ENCODE data around the gene CELF1. TPM values are rescaled to one million over a fixed set of nuclear protein-coding genes. Genes with fewer than 3 reads are reported as not detected.
A peak's percentile ranks its signal among the peaks of the same experiment; 100 is the strongest.

CELF1 gene
- total RNA-seq, 1 donor from 2014 or later, result 173 TPM

DNA sequence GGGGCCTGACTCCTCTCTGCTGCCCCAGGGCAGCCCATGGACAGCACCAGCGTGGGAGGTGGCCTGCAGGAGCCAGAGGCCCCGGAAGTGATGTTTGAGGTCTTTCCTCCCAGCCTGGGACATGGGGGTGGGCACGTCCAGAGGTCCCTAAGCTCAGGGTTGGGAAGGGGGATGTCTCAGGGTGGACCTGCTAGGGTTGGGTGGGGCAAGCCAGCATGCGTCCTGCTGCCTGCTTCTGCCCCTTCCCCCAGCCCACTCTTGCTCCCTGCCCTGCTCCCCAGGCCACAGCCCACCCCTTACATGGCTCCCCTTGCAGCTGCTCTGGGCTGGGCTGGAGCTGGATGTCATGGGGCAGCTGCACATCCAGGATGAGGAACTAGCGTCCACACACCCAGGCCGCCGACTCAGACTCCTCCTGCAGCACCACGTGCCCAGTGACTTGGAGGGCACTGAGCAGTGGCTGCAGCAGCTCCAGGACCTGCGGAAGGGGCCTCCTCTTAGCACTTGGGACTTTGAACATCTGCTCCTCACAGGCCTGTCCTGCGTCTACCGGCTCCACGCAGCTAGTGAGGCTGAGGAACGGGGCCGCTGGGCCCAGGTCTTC is 34.9 kb upstream of the CELF1 start:
- H3K27ac Mint-ChIP-seq, result no peak overlapping the region
- Histone ChIP-seq H3K9me3 (ENCODE audit: low read depth) (no peaks in the 10 kb centered on the region), H3K9ac (no peak overlapping the region), H3K79me2 (ENCODE audit: low read depth) (no peaks in the 10 kb centered on the region), H3K4me2 (no peak overlapping the region), H3K4me3 (no peak overlapping the region), H3K27me3 (peaks cover 9% of the 10 kb centered on the region), H3K36me3 (no peaks in the 10 kb centered on the region), H3K27ac (no peak overlapping the region), H3K4me1 (no peaks in the 10 kb centered on the region), H3F3A (ENCODE audit: low read depth) (peaks cover 7% of the 10 kb centered on the region), H2AFZ (replicated peaks) (no peak overlapping the region), H4K20me1 (ENCODE audit: low read depth) (no peaks in the 10 kb centered on the region)
- TF ChIP-seq EZH2phosphoT487 (IDR thresholded peaks at IDR 0.05), result no peak
- H3K4me3 Mint-ChIP-seq, result no peak overlapping the region
- DNase-seq (ENCODE audit: low spot score), result no peak
- no peaks in the 10 kb centered on the region for H3K9me3 Mint-ChIP-seq
- peaks cover 27% of the 10 kb centered on the region for H3K4me1 Mint-ChIP-seq
- peaks cover 17% of the 10 kb centered on the region for H3K36me3 Mint-ChIP-seq
- peaks cover 10% of the 10 kb centered on the region for H3K27me3 Mint-ChIP-seq (ENCODE audit: insufficient read depth, low read depth)

DNA sequence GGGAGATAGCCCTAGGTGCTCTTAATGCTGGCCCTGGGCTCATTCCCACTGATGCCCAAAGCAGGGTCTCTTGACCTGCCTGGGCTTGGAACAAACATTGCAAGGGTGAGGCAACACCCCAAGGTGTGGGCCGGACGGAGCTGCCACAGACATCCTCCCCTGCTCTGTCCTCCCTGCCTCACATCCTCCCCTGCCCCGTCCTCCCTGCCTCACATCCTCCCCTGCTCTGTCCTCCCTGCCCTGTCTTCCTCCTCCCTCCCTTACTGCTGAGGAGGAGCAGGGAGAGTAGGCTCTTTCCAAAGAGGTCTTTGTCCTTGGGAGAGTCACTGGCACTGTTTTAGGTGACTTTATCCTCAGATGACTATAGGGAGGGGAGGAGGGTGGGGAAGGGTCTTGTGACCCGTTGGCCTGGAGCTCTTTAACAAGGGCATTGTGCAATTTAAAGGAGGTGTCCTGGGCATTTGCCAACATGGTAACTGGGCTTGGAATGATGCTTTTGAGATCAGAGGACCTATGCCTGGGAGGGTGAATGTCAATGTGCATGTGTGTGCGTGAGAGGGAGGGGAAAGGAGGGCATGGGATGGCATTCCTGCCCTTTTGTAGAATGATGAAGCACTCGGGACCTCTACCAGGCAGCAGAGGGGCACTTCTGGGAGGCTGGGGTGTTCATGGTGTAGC is 34.2 kb upstream of the CELF1 start:
- peaks cover under 1% of the 10 kb centered on the region for H3F3A ChIP-seq (ENCODE audit: low read depth)
- DNase-seq (ENCODE audit: low spot score), result no peak

DNA sequence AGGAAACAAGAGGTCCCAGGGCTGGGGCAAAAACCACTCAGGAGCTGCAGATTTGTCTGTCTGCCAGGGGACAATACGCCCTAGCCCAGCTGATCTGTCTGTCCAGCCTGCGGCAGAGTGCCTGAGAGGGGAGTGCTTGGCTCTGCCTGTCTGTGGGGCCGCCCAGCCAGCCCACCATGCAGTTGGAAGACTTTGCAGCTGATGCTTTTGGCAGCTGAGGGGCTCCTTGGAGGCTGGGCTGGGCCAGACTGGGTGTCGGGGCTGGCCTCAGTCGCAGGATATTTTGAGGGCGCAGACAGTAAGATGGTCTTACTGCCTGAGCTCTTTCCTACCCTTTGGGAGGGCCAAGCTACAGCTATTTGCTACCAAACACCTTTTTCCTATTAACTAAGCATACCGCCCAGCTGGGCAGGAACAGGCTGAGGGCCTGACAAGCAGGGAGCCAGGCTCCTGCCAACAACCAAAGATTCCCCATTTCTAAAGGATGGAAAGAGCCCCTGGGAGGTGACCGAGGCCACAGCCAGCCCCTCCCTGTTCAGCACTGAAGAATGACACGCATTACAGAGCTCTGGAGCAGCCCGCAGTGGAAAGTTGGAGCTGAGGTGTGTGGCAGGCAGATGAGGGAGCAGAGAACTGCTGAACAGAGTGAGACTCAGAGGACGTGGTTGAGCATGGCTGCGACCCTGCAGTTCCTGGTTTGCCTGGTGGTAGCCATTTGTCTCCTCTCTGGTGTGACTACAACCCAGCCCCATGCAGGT is 33.3 kb upstream of the CELF1 start, which contains the start of gene FAM180B:
Gene FAM180B, plus strand, starts transcription at position 581 of the 758 bp plus-strand sequence. Its CDS starts 91 bp downstream, at position 672.
- Histone ChIP-seq H3K4me1 (no peaks in the 10 kb centered on the region), H2AFZ (replicated peaks) (no peak within 1 kb of the TSS), H3F3A (ENCODE audit: low read depth) (no peaks in the 10 kb centered on the region), H3K36me3 (no peaks in the 10 kb centered on the region), H3K27me3 (no peaks in the 10 kb centered on the region), H3K9ac (no peak within 1 kb of the TSS), H3K4me2 (no peak within 1 kb of the TSS), H4K20me1 (ENCODE audit: low read depth) (no peaks in the 10 kb centered on the region), H3K9me3 (ENCODE audit: low read depth) (no peaks in the 10 kb centered on the region), H3K79me2 (ENCODE audit: low read depth) (no peaks in the 10 kb centered on the region), H3K4me3 (no peak within 1 kb of the TSS), H3K27ac (no peak within 1 kb of the TSS)
- Mint-ChIP-seq H3K9me3 (no peaks in the 10 kb centered on the region), H3K4me1 (peaks cover 17% of the 10 kb centered on the region), H3K4me3 (peak within 1 kb of the TSS; percentile 63), H3K27ac (peak within 1 kb of the TSS; percentile 66), H3K36me3 (peaks cover 27% of the 10 kb centered on the region), H3K27me3 (ENCODE audit: insufficient read depth, low read depth) (peaks cover 5% of the 10 kb centered on the region)
- DNase-seq (ENCODE audit: low spot score), result no peak
- TF ChIP-seq EZH2 (IDR thresholded peaks at IDR 0.05) (no peak), EZH2phosphoT487 (IDR thresholded peaks at IDR 0.05) (no peak)
- TF ChIP-seq, protein P1, sequence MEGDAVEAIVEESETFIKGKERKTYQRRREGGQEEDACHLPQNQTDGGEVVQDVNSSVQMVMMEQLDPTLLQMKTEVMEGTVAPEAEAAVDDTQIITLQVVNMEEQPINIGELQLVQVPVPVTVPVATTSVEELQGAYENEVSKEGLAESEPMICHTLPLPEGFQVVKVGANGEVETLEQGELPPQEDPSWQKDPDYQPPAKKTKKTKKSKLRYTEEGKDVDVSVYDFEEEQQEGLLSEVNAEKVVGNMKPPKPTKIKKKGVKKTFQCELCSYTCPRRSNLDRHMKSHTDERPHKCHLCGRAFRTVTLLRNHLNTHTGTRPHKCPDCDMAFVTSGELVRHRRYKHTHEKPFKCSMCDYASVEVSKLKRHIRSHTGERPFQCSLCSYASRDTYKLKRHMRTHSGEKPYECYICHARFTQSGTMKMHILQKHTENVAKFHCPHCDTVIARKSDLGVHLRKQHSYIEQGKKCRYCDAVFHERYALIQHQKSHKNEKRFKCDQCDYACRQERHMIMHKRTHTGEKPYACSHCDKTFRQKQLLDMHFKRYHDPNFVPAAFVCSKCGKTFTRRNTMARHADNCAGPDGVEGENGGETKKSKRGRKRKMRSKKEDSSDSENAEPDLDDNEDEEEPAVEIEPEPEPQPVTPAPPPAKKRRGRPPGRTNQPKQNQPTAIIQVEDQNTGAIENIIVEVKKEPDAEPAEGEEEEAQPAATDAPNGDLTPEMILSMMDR (IDR thresholded peaks at IDR 0.05), result no peak

More for the DNA sequence above, 34.2 kb upstream of the CELF1 start:
- Histone ChIP-seq H3K4me3 (no peak overlapping the region), H3K4me1 (no peaks in the 10 kb centered on the region), H3K27ac (no peak overlapping the region), H2AFZ (replicated peaks) (no peak overlapping the region), H3K36me3 (no peaks in the 10 kb centered on the region), H4K20me1 (ENCODE audit: low read depth) (no peaks in the 10 kb centered on the region), H3K27me3 (peaks cover 2% of the 10 kb centered on the region), H3K9ac (no peak overlapping the region), H3K9me3 (ENCODE audit: low read depth) (no peaks in the 10 kb centered on the region), H3K79me2 (ENCODE audit: low read depth) (no peaks in the 10 kb centered on the region), H3K4me2 (no peak overlapping the region)
- H3K4me1 Mint-ChIP-seq, result peaks cover 22% of the 10 kb centered on the region
- H3K27me3 Mint-ChIP-seq (ENCODE audit: insufficient read depth, low read depth), result peaks cover 6% of the 10 kb centered on the region
- peaks cover 22% of the 10 kb centered on the region for H3K36me3 Mint-ChIP-seq
- peak overlapping the region; percentile 66 for H3K27ac Mint-ChIP-seq
- H3K9me3 Mint-ChIP-seq, result no peaks in the 10 kb centered on the region
- H3K4me3 Mint-ChIP-seq, result peak overlapping the region; percentile 63
- TF ChIP-seq, protein P1 (IDR thresholded peaks at IDR 0.05), result no peak
- TF ChIP-seq EZH2 (IDR thresholded peaks at IDR 0.05), result no peak
- no peak for TF ChIP-seq EZH2phosphoT487 (IDR thresholded peaks at IDR 0.05)

Measured in neural progenitor cell (in vitro differentiated cells).